Thoracic aorta (tissue), 2 donors: Measurements from ENCODE around the gene CARD9. TPM values are rescaled to one million over a fixed set of nuclear protein-coding genes. Genes with fewer than 3 reads are reported as not detected.

Experiments
- ATAC-seq: fragments of 150-250 bp; one replicate; pipeline ENCODE4 v1.8.0; 2017; ENCODE audit warnings: low read depth; ENCODE audit not compliant: insufficient number of reproducible peaks, low FRiP score
- DNase-seq: peaks from one replicate; pipeline ENCODE4 v3.0.0-alpha.2; 2020; ENCODE audit warnings: low spot score
- H3K27ac ChIP-seq, 2 donors: fragments of 200-600 bp; sonication (generic); 1 replicate in 1 of 2; 2 replicates in 1 of 2; pipeline ENCODE4 v1.5.1; 2016; ENCODE audit warnings: mild to moderate bottlenecking in 2 of 2, moderate library complexity in 2 of 2
- H3K27me3 ChIP-seq: fragments of 200-600 bp; sonication (generic); replicated peaks from 2 replicates; pipeline ENCODE4 v1.6.0; 2016; ENCODE audit warnings: mild to moderate bottlenecking; ENCODE audit not compliant: insufficient read depth
- H3K36me3 ChIP-seq: fragments of 200-600 bp; sonication (generic); one replicate; pipeline ENCODE4 v1.5.1; 2016
- H3K4me1 ChIP-seq, 2 donors: fragments of 200-600 bp; sonication (generic); 1 replicate in 1 of 2; 2 replicates in 1 of 2; pipeline versions ENCODE4 v1.5.1 to v1.6.0; 2016; ENCODE audit warnings: low read depth in 2 of 2, mild to moderate bottlenecking in 1 of 2; ENCODE audit not compliant: control insufficient read depth in 1 of 2
- H3K4me3 ChIP-seq: fragments of 200-600 bp; sonication (generic); 2 replicates; pipeline ENCODE4 v1.5.1; 2016; ENCODE audit warnings: mild to moderate bottlenecking
- H3K9me3 ChIP-seq: fragments of 200-600 bp; sonication (generic); 2 replicates; pipeline ENCODE4 v1.5.1; 2016
- CTCF ChIP-seq: fragments of 200-600 bp; sonication (generic); IDR thresholded peaks from one replicate; pipeline ENCODE4 v1.5.1; 2019; ENCODE audit warnings: antibody characterized with exemption
- total RNA-seq, 2 donors: library from RNA; depleted of rRNA; stranded (reverse); fragments of >200 nt; gene quantifications; one replicate each; pipeline versions ENCODE4 v1.1.0 to v1.2.3, GENCODE V29; 2016

Gene CARD9
- total RNA-seq, 2 donors from 2014 or later, result 1.4 to 6.6 TPM

- no peak overlapping the region for H3K27ac ChIP-seq
- DNase-seq, result no peak
- no peak overlapping the region for H3K4me3 ChIP-seq
- no peaks in the 10 kb centered on the region for H3K9me3 ChIP-seq
- no peak for ATAC-seq
- H3K27me3 ChIP-seq, result no peaks in the 10 kb centered on the region
- peaks cover 89% of the 10 kb centered on the region for H3K36me3 ChIP-seq
- no peak for TF ChIP-seq CTCF
- H3K4me1 ChIP-seq, result no peaks in the 10 kb centered on the region
Measured at GRCh38 chr9:136418182-136419091, 45.0 kb upstream of the CARD9 start.

DNA sequence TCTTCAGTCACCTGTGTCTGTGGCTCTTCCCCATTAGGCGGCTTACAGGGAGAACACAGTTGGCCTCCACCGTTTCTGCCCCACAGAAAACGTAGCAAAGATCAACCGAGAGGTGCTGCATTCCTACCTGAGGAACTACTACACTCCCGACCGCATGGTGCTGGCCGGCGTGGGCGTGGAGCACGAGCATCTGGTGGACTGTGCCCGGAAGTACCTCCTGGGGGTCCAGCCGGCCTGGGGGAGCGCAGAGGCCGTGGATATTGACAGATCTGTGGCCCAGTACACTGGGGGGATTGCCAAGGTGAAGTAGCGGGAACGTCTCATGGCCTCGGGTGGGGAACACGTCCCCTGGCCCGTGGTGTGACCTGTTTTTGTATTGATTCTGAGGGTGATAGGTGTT, 43.4 kb upstream of the CARD9 start:
- no peak for TF ChIP-seq CTCF

DNA sequence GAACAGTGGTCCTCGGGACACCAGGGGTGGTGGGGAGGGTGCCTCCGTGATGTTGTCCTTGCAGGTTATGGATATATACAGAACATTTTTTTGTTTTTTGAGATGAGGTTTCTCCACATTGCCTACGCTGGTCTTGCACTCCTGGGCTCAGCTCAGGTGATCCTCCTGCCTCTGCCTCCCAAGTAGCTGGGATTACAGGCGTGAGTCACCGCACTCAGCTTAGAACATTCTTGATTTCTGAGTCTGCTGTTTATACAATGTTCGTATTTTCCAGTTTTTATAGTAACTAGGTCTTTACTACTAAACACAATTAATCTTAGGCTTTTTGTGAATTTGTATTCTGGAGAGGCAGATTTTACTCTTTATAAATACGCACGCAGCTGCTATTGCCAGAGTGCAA, 43.0 kb upstream of the CARD9 start:
- Histone ChIP-seq H3K36me3 (peaks cover 76% of the 10 kb centered on the region), H3K9me3 (no peaks in the 10 kb centered on the region), H3K4me3 (no peak overlapping the region), H3K27me3 (no peaks in the 10 kb centered on the region), H3K27ac (no peak overlapping the region), H3K4me1 (peaks cover 5 to 6% of the 10 kb centered on the region in 2 donors)
- DNase-seq (no peak), ATAC-seq (no peak)
- TF ChIP-seq CTCF, result no peak

More for the DNA sequence above, 43.4 kb upstream of the CARD9 start:
- DNase-seq, result no peak
- Histone ChIP-seq H3K4me3 (no peak overlapping the region), H3K36me3 (peaks cover 81% of the 10 kb centered on the region), H3K27me3 (no peaks in the 10 kb centered on the region), H3K4me1 (peaks cover 0 to under 1% of the 10 kb centered on the region in 2 donors), H3K9me3 (no peaks in the 10 kb centered on the region), H3K27ac (no peak overlapping the region)
- no peak for ATAC-seq

- H3K27me3 ChIP-seq, result no peaks in the 10 kb centered on the region
- no peaks in the 10 kb centered on the region for H3K9me3 ChIP-seq
- no peak for TF ChIP-seq CTCF
- H3K36me3 ChIP-seq, result peaks cover 45% of the 10 kb centered on the region
- no peak for DNase-seq
- H3K4me1 ChIP-seq, result peaks cover 14 to 26% of the 10 kb centered on the region in 2 donors
- H3K27ac ChIP-seq, result no peak overlapping the region
- H3K4me3 ChIP-seq, result no peak overlapping the region
- no peak for ATAC-seq
Measured at GRCh38 chr9:136412962-136413361, 39.5 kb upstream of the CARD9 start.

DNA sequence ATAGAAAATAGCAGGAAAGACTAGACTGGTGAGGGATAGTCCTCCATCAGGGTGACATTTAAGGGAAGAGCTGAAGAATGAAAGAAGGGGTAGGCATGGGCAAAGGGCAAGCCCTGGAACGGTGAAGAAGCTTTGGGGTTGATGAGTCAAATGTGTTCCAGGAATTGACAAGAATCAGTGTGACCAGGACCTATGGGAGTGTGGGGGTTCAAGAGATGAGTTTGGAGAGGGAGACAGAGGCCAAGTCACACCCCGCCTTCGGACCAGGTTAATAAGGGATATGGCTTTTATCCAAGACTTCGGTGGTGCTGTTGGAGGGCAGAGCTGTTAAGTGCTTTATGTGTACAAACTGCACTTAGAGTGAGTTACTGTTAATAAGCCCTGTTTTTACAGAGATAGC, 37.9 kb upstream of the CARD9 start:
- ATAC-seq, result no peak
- Histone ChIP-seq H3K9me3 (no peaks in the 10 kb centered on the region), H3K27ac (no peak overlapping the region), H3K4me1 (peaks cover 14 to 26% of the 10 kb centered on the region in 2 donors), H3K4me3 (peak overlapping the region; percentile 98), H3K27me3 (no peaks in the 10 kb centered on the region), H3K36me3 (peaks cover 34% of the 10 kb centered on the region)
- TF ChIP-seq CTCF, result no peak
- DNase-seq, result no peak
